ENCODE measurements around the gene COL27A1. TPM values are rescaled to one million over a fixed set of nuclear protein-coding genes. Genes with fewer than 3 reads are reported as not detected.

The COL27A1 gene
- total and polyA plus RNA-seq, 4 donors: 1.9 to 59.4 (median 45.6) TPM

GRCh38 chr9:114153761-114154599, 1.4 kb upstream of the COL27A1 start:
- intact Hi-C loops (cut with DNase I): loop anchor here (2.0 to 5.0 kb wide), 4 partner anchors 47 to 138 kb away; no protein-coding TSS in a partner anchor
- no peak for ATAC-seq (ENCODE audit: low FRiP score)
- Histone ChIP-seq H3K4me3 (ENCODE audit: low read length in 2 of 2) (peak overlapping the region; percentile 16 to 22), H3K27ac (ENCODE audit: low read depth in 1 of 2, low read length in 2 of 2) (no peak overlapping the region), H3K4me1 (ENCODE audit: control insufficient read depth in 1 of 2, insufficient read depth in 2 of 2, low read length in 2 of 2) (no peaks in the 10 kb centered on the region), H3K9me3 (ENCODE audit: control insufficient read depth, low read length) (no peaks in the 10 kb centered on the region), H3K27me3 (ENCODE audit: control insufficient read depth in 1 of 2, insufficient read depth in 2 of 2, low read length in 1 of 2) (no peaks in the 10 kb centered on the region), H3K36me3 (ENCODE audit: control insufficient read depth in 1 of 2, insufficient read depth in 2 of 2, low read length in 1 of 2) (no peaks in the 10 kb centered on the region)
- peak in 1 of 2 donors; percentile 78 for DNase-seq
- 1% methylated on average over 72 to 80 of the region's 80 CpGs for WGBS, 2 donors

GRCh38 chr9:114154600-114155102, 686 bp upstream of the COL27A1 start:
- H3K4me3 ChIP-seq (ENCODE audit: low read length in 2 of 2): no peak overlapping the region
- H3K36me3 ChIP-seq (ENCODE audit: control insufficient read depth in 1 of 2, insufficient read depth in 2 of 2, low read length in 1 of 2): no peaks in the 10 kb centered on the region
- no peak overlapping the region for H3K27ac ChIP-seq (ENCODE audit: low read depth in 1 of 2, low read length in 2 of 2)
- no peaks in the 10 kb centered on the region for H3K27me3 ChIP-seq (ENCODE audit: control insufficient read depth in 1 of 2, insufficient read depth in 2 of 2, low read length in 1 of 2)
- no peak for ATAC-seq (ENCODE audit: low FRiP score)
- WGBS, 2 donors: 1% methylated on average over 23 of the region's 23 CpGs
- no peak for DNase-seq
- no peaks in the 10 kb centered on the region for H3K9me3 ChIP-seq (ENCODE audit: control insufficient read depth, low read length)
- H3K4me1 ChIP-seq (ENCODE audit: control insufficient read depth in 1 of 2, insufficient read depth in 2 of 2, low read length in 2 of 2): no peaks in the 10 kb centered on the region
- intact Hi-C loops (cut with DNase I): loop anchor here (1.0 to 5.0 kb wide), 7 partner anchors 47 to 138 kb away; no protein-coding TSS in a partner anchor

- WGBS, 2 donors: 1 to 2% methylated on average over 37 to 57 of the region's 57 CpGs
- no peaks in the 10 kb centered on the region for H3K36me3 ChIP-seq (ENCODE audit: control insufficient read depth in 1 of 2, insufficient read depth in 2 of 2, low read length in 1 of 2)
- no peaks in the 10 kb centered on the region for H3K9me3 ChIP-seq (ENCODE audit: control insufficient read depth, low read length)
- no peaks in the 10 kb centered on the region for H3K27me3 ChIP-seq (ENCODE audit: control insufficient read depth in 1 of 2, insufficient read depth in 2 of 2, low read length in 1 of 2)
- H3K4me3 ChIP-seq (ENCODE audit: low read length in 2 of 2): peak overlapping the region; percentile 84
- intact Hi-C loops (cut with DNase I): loop anchor here (1.0 to 5.0 kb wide), 6 partner anchors 49 to 135 kb away; no protein-coding TSS in a partner anchor
- H3K4me1 ChIP-seq (ENCODE audit: control insufficient read depth in 1 of 2, insufficient read depth in 2 of 2, low read length in 2 of 2): no peaks in the 10 kb centered on the region
- DNase-seq (peak; percentile 68 to 78), ATAC-seq (ENCODE audit: low FRiP score) (no peak)
- H3K27ac ChIP-seq (ENCODE audit: low read depth in 1 of 2, low read length in 2 of 2): peak overlapping the region in 1 of 2 donors; percentile 64
Observed at GRCh38 chr9:114155995-114156656, 789 bp downstream of the COL27A1 start.

- DNase-seq (peak; percentile 84 to 93), ATAC-seq (ENCODE audit: low FRiP score) (peak; percentile 73)
- Histone ChIP-seq H3K27ac (ENCODE audit: low read depth in 1 of 2, low read length in 2 of 2) (peak overlapping the region in 1 of 2 donors; percentile 64), H3K9me3 (ENCODE audit: control insufficient read depth, low read length) (no peaks in the 10 kb centered on the region), H3K36me3 (ENCODE audit: control insufficient read depth in 1 of 2, insufficient read depth in 2 of 2, low read length in 1 of 2) (no peaks in the 10 kb centered on the region), H3K4me1 (ENCODE audit: control insufficient read depth in 1 of 2, insufficient read depth in 2 of 2, low read length in 2 of 2) (no peaks in the 10 kb centered on the region), H3K4me3 (ENCODE audit: low read length in 2 of 2) (peak overlapping the region; percentile 84), H3K27me3 (ENCODE audit: control insufficient read depth in 1 of 2, insufficient read depth in 2 of 2, low read length in 1 of 2) (no peaks in the 10 kb centered on the region)
- WGBS, 2 donors: 6 to 7% methylated on average over 30 to 31 of the region's 31 CpGs
- intact Hi-C loops (cut with DNase I): loop anchor here (2.0 to 5.0 kb wide), 3 partner anchors 80 to 115 kb away; no protein-coding TSS in a partner anchor
Observed at GRCh38 chr9:114156657-114157421, 1.5 kb downstream of the COL27A1 start.

GRCh38 chr9:114157516-114158176, 2.3 kb downstream of the COL27A1 start:
- 25 to 28% methylated on average over 9 of the region's 9 CpGs for WGBS, 2 donors
- Histone ChIP-seq H3K4me1 (ENCODE audit: control insufficient read depth in 1 of 2, insufficient read depth in 2 of 2, low read length in 2 of 2) (no peaks in the 10 kb centered on the region), H3K4me3 (ENCODE audit: low read length in 2 of 2) (no peak overlapping the region), H3K27me3 (ENCODE audit: control insufficient read depth in 1 of 2, insufficient read depth in 2 of 2, low read length in 1 of 2) (no peaks in the 10 kb centered on the region), H3K27ac (ENCODE audit: low read depth in 1 of 2, low read length in 2 of 2) (peak overlapping the region; percentile 14 to 70), H3K36me3 (ENCODE audit: control insufficient read depth in 1 of 2, insufficient read depth in 2 of 2, low read length in 1 of 2) (no peaks in the 10 kb centered on the region), H3K9me3 (ENCODE audit: control insufficient read depth, low read length) (no peaks in the 10 kb centered on the region)
- intact Hi-C loops (cut with DNase I): loop anchor here (2.0 to 5.0 kb wide), 3 partner anchors 80 to 115 kb away; no protein-coding TSS in a partner anchor
- DNase-seq: no peak
- no peak for ATAC-seq (ENCODE audit: low FRiP score)

- intact Hi-C loops (cut with DNase I): loop anchor here in 1 of 2 donors (5.0 kb wide), 2 partner anchors 79 to 114 kb away; no protein-coding TSS in a partner anchor
- no peaks in the 10 kb centered on the region for H3K4me1 ChIP-seq (ENCODE audit: control insufficient read depth in 1 of 2, insufficient read depth in 2 of 2, low read length in 2 of 2)
- H3K4me3 ChIP-seq (ENCODE audit: low read length in 2 of 2): no peak overlapping the region
- ATAC-seq (ENCODE audit: low FRiP score) (no peak), DNase-seq (no peak)
- peak overlapping the region in 1 of 2 donors; percentile 42 for H3K27ac ChIP-seq (ENCODE audit: low read depth in 1 of 2, low read length in 2 of 2)
- no peaks in the 10 kb centered on the region for H3K36me3 ChIP-seq (ENCODE audit: control insufficient read depth in 1 of 2, insufficient read depth in 2 of 2, low read length in 1 of 2)
- no peaks in the 10 kb centered on the region for H3K9me3 ChIP-seq (ENCODE audit: control insufficient read depth, low read length)
- no peaks in the 10 kb centered on the region for H3K27me3 ChIP-seq (ENCODE audit: control insufficient read depth in 1 of 2, insufficient read depth in 2 of 2, low read length in 1 of 2)
- 41 to 47% methylated on average over 10 of the region's 10 CpGs for WGBS, 2 donors
Observed at GRCh38 chr9:114158482-114159130, 3.3 kb downstream of the COL27A1 start.

GRCh38 chr9:114159691-114160090, 4.4 kb downstream of the COL27A1 start:
- no peak overlapping the region for H3K27ac ChIP-seq (ENCODE audit: low read depth in 1 of 2, low read length in 2 of 2)
- ATAC-seq (ENCODE audit: low FRiP score): no peak
- DNase-seq: no peak
- H3K9me3 ChIP-seq (ENCODE audit: control insufficient read depth, low read length): no peaks in the 10 kb centered on the region
- H3K36me3 ChIP-seq (ENCODE audit: control insufficient read depth in 1 of 2, insufficient read depth in 2 of 2, low read length in 1 of 2): no peaks in the 10 kb centered on the region
- 30 to 36% methylated on average over 3 of the region's 3 CpGs for WGBS, 2 donors
- intact Hi-C loops (cut with DNase I): loop anchor here (5.0 kb wide), 3 partner anchors 48 to 113 kb away; no protein-coding TSS in a partner anchor
- no peak overlapping the region for H3K4me3 ChIP-seq (ENCODE audit: low read length in 2 of 2)
- no peaks in the 10 kb centered on the region for H3K27me3 ChIP-seq (ENCODE audit: control insufficient read depth in 1 of 2, insufficient read depth in 2 of 2, low read length in 1 of 2)
- H3K4me1 ChIP-seq (ENCODE audit: control insufficient read depth in 1 of 2, insufficient read depth in 2 of 2, low read length in 2 of 2): no peaks in the 10 kb centered on the region
